K562 (cell line): ENCODE measurements around the gene TMC2. TPM values are rescaled to one million over a fixed set of nuclear protein-coding genes. Genes with fewer than 3 reads are reported as not detected.
A peak's percentile ranks its signal among the peaks of the same experiment; 100 is the strongest.

ENCODE experiments used
- ARID4B ChIP-seq: sonication (generic); formaldehyde crosslinking; IDR thresholded peaks from 2 replicates; pipeline ENCODE4 v1.8.0; 2022; ENCODE audit warnings: mild to moderate bottlenecking, missing genetic modification reagents
- CLOCK ChIP-seq: fragments of 250-450 bp; sonication (Bioruptor Pico); IDR thresholded peaks from 2 replicates; pipeline ENCODE4 v1.4.0; 2020; ENCODE audit warnings: mild to moderate bottlenecking, moderate library complexity, borderline replicate concordance
- ELK1 ChIP-seq: sonication (generic); formaldehyde crosslinking; IDR thresholded peaks from 2 replicates; pipeline ENCODE4 v1.8.1; 2022; ENCODE audit warnings: missing genetic modification reagents
- ESRRB ChIP-seq: fragments of 250-450 bp; sonication (Bioruptor Pico); IDR thresholded peaks from 2 replicates; pipeline ENCODE4 v1.5.0; 2020; ENCODE audit warnings: mild to moderate bottlenecking, moderate library complexity, borderline replicate concordance
- KAT7 ChIP-seq: sonication (generic); formaldehyde crosslinking; IDR thresholded peaks from 2 replicates; pipeline ENCODE4 v1.8.0; 2022; ENCODE audit warnings: missing genetic modification reagents, mild to moderate bottlenecking, borderline replicate concordance
- OTX1 ChIP-seq: fragments of 450-650 bp; formaldehyde crosslinking; IDR thresholded peaks from 2 replicates; pipeline ENCODE4 v1.4.0; 2022; ENCODE audit warnings: mild to moderate bottlenecking
- RBBP5 ChIP-seq: fragments of 200-600 bp; sonication (generic); IDR thresholded peaks from 2 replicates; pipeline ENCODE4 v1.6.1; 2012; ENCODE audit warnings: borderline replicate concordance, mild to moderate bottlenecking, low read length, control low read depth, inconsistent platforms; ENCODE audit not compliant: insufficient read depth, poor library complexity, severe bottlenecking
- RBM15 ChIP-seq: fragments of 200-400 bp; formaldehyde crosslinking; IDR thresholded peaks from 2 replicates; pipeline ENCODE4 v1.6.1; 2018; ENCODE audit warnings: mild to moderate bottlenecking, low read length, moderate library complexity; ENCODE audit not compliant: insufficient read depth
- SP2 ChIP-seq: IDR thresholded peaks from 2 replicates; pipeline ENCODE4 v1.6.1; 2011; ENCODE audit warnings: mild to moderate bottlenecking, low read depth, low read length, moderate library complexity; ENCODE audit not compliant: poor library complexity, severe bottlenecking; ENCODE audit errors: extremely low read depth
- TAF1 ChIP-seq: IDR thresholded peaks from 2 replicates; pipeline ENCODE4 v1.6.1; 2011; ENCODE audit warnings: mild to moderate bottlenecking, low read length, moderate library complexity; ENCODE audit not compliant: insufficient read depth, control insufficient read depth, severe bottlenecking; ENCODE audit errors: extremely low read depth
- TCF15 ChIP-seq: fragments of 250-450 bp; sonication (Bioruptor Pico); IDR thresholded peaks from 2 replicates; pipeline ENCODE4 v1.8.0; 2022; ENCODE audit warnings: moderate library complexity, mild to moderate bottlenecking, inconsistent platforms
- TFE3 ChIP-seq: fragments of 450-650 bp; formaldehyde crosslinking; IDR thresholded peaks from 2 replicates; pipeline ENCODE4 v1.4.0; 2020; ENCODE audit warnings: mild to moderate bottlenecking, mixed read lengths
- ZNF253 ChIP-seq: fragments of 250-450 bp; sonication (Bioruptor Pico); conservative IDR thresholded peaks from 2 replicates; pipeline ENCODE4 v1.6.1; 2021; ENCODE audit warnings: mild to moderate bottlenecking
- ZNF445 ChIP-seq: fragments of 250-450 bp; sonication (Bioruptor Pico); IDR thresholded peaks from 2 replicates; pipeline ENCODE4 v1.4.0; 2020; ENCODE audit warnings: low read depth, mild to moderate bottlenecking, moderate library complexity
- ZNF778 ChIP-seq: fragments of 450-650 bp; formaldehyde crosslinking; IDR thresholded peaks from 2 replicates; pipeline ENCODE4 v1.4.0; 2020; ENCODE audit warnings: mild to moderate bottlenecking, moderate library complexity
- polyA plus RNA-seq, 8 experiments: library from polyadenylated mRNA; depleted of rRNA in 4 of 8; stranded (reverse) in 5 of 8; unstranded in 3 of 8; fragments of >200 nt; fragmentation: Nextera tagmentation in 2 of 8; fragmentation: Illumina TruSeq in 1 of 8; extraction: Ambion mirVana in 2 of 8; extraction: Trizol in 1 of 8; gene quantifications; 2 replicates each; pipeline versions ENCODE4 v1.2.1 to v1.2.3, GENCODE V29; 2011 to 2014; ENCODE audit warnings: inconsistent platforms in 1 of 8, missing spikeins in 1 of 8
- total RNA-seq, 7 experiments: library from RNA; depleted of rRNA in 6 of 7; stranded (reverse); fragments of >200 nt in 6 of 7; fragmentation: Illumina TruSeq in 2 of 7; extraction: Trizol in 2 of 7; gene quantifications; 2 replicates each; pipeline versions ENCODE4 v1.2.1 to v1.2.3, GENCODE V29; 2011 to 2021; ENCODE audit warnings: low replicate concordance in 1 of 7

Gene TMC2
- total and polyA plus RNA-seq, 9 of the 15 experiments (the other 6 are each of a cell fraction or from before 2014, with no cell fraction given), result not detected

- peak; percentile 94 for TF ChIP-seq TAF1
- no peak for TF ChIP-seq ELK1 (CRISPR knock-in tag)
- TF ChIP-seq TCF15 (CRISPR knock-in tag), result no peak
- no peak for TF ChIP-seq ZNF445 (CRISPR knock-in tag)
- TF ChIP-seq RBBP5, result peak; percentile 93
- TF ChIP-seq ZNF253 (CRISPR knock-in tag), result no peak
- TF ChIP-seq ARID4B, result peak; percentile 95
- no peak for TF ChIP-seq OTX1 (CRISPR knock-in tag)
- TF ChIP-seq RBM15, result no peak
- no peak for TF ChIP-seq ZNF778
- TF ChIP-seq ESRRB (CRISPR knock-in tag), result no peak
- TF ChIP-seq SP2, result no peak
- peak; percentile 76; the same call in 1 of the 2 replicates for TF ChIP-seq KAT7
- TF ChIP-seq TFE3 (CRISPR knock-in tag), result no peak
- TF ChIP-seq CLOCK (CRISPR knock-in tag), result no peak
Measured at GRCh38 chr20:2663887-2664719, 127.7 kb downstream of the TMC2 start, which contains the start of gene IDH3B (continued).
